NCI-H128 (cell line): ENCODE results near the gene SELENON.
A peak's percentile ranks its signal among the peaks of the same experiment; 100 is the strongest.

Source experiments
- DNase-seq: peaks from one replicate; lab custom pipeline; 2025; ENCODE audit not compliant: unreplicated experiment; lab: John Stamatoyannopoulos, UW

SELENON gene

DNA sequence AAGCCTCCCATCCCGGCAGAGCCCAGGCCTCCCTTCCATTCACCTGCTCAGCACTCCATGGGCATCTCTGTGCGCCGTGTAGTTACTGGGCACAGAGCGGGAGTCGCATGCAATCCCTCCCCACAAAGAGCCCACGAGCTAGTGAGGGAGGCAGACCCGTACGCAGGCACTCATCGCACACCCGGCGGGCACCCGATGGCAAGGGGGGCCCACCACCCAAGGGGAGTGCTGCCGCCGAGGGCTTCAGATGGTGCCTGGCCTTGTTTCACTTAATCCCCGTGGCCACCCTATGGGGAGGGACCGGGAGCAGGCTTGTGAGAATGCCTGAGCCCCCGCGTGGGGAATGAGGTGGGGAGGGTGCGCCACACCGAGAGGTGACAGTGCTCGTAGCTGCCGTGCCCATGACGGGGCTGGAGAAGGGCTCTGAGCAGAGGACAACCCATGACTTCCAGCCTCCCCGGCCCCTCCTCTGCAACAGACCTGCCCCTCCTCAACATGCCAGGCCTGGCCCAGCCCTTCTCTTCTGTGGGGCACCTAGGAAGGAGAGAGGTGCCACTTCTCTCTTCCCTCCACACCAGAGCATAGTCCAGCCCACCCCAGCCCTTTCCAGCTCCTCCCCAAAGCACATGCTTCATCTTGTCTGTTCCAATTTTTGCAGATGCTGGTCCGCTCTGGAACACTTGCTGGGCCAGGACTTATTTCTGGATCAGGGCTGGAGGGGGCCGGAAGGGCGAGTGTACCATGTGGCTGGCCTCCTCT is 30.2 kb upstream of the SELENON start:
- DNase-seq = no peak

DNA sequence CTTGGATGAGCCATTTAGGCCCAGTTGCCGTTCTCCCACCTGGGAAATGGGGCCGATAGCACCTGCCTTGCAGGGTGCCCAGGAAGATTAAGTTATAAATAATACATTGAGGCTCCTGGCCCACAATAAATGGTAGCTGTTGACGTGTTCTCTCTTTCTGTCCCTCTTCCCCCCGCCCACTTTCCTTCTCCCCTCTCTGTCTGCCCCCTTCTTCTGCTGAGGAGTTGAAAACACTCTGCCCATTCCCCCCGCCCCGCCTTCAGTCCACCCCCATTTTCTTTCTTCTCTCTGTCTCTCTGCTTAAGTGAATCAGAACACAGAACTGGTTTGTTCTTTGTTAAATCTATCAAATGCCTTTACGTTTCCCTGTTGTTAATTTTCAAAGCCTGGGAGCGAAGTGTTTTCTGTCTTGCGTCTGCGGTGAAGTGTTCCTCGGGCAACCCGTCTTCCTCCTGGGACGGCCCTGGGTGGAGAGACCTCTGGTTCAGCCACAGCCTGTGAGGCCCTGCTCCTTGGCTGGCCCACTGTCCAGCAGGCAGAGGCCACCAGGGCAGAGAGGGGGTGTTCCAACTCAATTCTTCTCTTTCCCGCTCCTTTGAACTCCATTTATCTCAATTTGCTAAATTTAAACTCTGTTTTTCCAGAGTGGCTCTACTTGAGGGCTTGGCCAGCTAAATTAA is 29.3 kb upstream of the SELENON start:
- no peak for DNase-seq

DNA sequence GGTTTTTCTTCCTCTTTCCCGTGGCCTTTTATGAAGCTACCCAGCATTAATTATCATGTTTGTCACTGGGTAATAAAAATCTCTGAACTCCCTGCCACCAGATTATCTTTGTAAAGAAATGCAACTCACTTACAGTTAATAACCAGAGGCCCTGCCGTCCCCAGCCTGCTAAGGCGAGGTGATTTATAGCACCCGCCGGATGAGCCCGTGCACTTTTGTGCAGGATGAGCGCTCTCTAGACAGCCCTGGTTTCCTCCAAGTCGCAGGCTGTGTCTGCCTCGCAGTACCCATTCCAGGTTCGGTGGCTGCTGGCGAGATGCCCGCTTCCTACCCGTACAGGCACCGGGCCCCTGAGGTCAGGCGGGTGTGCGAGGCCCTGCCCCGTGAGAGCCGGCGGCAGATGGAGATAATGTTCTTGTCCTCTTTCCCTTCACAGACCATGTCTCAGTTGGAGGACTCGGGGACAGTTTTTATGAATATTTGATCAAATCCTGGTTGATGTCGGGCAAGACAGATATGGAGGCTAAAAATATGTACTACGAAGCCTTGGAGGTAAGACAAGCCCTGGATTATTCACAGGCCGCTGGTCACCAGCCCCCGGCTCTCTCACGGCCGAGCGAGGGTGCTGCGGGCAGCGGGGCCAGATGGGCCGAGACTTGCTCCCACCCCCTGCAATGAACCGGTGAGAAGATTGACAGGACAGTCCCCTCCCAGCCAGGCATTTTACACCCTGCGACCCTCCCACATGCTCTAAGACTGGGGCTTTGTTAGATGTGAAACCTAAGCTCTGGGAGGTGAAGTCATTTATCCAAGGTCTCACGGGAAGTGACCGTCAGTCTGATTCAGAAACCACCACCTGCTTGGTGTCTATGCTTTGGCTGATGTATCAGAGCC is 28.5 kb upstream of the SELENON start:
- no peak for DNase-seq

GRCh38 chr1:25772164-25772563 is 27.8 kb upstream of the SELENON start:
- DNase-seq = no peak

GRCh38 chr1:25772692-25773245 is 27.2 kb upstream of the SELENON start:
- no peak for DNase-seq

DNA sequence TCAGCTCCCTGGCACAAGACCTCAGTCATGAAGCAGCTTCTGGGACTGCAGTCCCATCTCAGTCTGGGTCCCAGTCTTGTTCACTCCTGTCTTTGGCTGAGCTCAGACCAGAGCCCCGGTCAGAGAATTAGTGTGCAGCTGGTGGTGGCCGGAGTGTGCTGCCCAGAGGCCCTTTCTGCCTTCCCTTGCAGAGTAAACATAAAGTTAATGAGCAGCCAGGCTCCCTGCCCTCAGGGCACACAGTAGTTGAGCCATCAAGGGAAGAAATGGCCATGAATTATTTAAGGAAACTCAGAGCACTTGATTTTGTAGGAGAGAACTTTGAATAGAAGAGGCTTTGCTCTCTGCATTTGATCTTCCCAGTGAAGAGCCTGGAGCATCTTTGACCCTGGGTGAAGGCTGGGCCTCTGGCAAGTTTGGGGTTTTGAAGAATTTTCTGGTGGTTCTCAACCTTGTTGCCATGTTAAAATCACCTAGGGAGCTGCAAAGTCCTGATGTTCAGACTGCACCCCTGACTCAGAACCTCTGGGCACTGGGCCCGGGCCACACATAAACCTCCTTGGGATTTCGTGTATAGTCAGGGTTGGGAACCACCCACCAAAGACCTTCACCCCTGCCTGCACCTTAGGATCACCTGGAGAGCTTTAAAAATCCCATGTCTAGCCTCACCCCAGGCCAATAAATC is 26.4 kb upstream of the SELENON start:
- no peak for DNase-seq

- DNase-seq = no peak
These were observed 25.7 kb upstream of the SELENON start for GRCh38 chr1:25774206-25774803.

- peak; percentile 28 for DNase-seq
These were observed 24.8 kb upstream of the SELENON start for GRCh38 chr1:25774921-25775771.

- DNase-seq = no peak
These were observed 20.6 kb upstream of the SELENON start for GRCh38 chr1:25779388-25779787.

DNA sequence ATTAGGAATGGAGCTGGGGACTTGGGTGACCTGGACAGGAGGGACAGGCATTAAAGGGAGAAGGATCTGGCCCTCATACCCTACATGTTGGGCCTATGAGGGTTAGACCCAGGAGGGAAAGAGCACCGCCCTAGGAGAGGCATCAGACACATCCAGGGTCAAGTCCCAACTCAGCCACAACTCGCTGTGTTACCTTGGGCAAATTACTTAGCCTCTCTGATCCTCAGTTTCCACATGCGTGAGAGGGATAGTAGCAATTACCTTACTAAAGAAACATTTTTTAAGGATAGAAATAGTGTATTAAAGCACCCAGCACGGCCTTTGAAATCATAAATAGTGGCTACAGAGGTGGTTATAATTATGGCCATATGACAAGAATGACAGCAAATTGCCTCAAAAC is 20.1 kb upstream of the SELENON start:
- no peak for DNase-seq

DNA sequence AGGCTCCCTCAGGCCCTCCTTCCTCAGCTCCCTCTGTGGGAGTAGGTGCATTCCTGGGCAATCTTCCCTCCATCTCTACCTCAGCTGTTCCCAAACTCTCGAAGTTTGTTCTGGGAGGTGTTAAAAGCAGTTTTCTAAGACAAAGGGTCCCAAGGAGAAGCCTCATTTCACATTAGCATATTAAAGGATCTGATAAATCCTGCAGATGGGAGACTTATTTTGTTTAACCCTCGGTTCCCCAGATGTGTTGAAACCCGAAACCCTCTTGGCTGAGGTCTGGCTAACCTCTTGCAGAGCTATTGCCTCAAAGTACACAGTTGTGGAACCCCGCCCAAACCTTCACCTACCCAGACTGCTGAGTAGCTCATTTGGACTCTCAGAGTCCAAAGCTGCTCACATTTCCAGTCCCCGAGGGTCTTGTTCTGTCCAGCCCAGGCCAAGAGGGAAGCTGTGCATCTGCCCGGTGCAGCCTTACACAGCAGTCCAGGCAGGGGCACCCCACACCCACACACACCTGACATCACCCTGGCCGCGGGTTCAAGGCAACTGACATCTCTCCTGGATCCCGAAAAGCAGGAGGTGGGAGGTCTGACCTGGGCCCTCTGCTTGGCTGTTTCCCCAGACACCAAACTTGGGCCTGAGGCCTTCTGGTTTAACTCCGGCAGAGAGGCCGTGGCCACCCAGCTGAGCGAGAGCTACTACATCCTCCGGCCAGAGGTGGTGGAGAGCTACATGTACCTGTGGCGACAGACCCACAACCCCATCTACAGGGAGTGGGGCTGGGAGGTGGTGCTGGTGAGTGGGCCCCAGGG is 19.5 kb upstream of the SELENON start:
- no peak for DNase-seq

DNA sequence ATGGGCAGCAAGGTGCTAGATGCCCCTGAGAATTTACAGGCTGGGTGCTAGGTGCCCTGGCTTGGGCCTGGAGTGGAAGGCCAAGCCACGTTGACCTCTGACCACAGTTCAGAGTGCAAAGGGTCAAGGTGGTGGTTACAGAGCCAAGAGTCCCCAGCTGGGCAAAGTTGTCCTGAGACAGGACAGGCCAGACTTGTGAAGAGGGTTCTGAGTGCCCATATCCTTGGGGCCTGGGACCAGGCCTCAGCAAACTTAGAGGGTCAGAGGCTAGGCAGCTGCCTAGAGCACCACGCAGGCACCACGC is 18.9 kb upstream of the SELENON start:
- no peak for DNase-seq

- DNase-seq = no peak
These were observed 17.3 kb upstream of the SELENON start for GRCh38 chr1:25782608-25783201.

- no peak for DNase-seq
These were observed 15.4 kb upstream of the SELENON start for GRCh38 chr1:25784575-25785051.

DNA sequence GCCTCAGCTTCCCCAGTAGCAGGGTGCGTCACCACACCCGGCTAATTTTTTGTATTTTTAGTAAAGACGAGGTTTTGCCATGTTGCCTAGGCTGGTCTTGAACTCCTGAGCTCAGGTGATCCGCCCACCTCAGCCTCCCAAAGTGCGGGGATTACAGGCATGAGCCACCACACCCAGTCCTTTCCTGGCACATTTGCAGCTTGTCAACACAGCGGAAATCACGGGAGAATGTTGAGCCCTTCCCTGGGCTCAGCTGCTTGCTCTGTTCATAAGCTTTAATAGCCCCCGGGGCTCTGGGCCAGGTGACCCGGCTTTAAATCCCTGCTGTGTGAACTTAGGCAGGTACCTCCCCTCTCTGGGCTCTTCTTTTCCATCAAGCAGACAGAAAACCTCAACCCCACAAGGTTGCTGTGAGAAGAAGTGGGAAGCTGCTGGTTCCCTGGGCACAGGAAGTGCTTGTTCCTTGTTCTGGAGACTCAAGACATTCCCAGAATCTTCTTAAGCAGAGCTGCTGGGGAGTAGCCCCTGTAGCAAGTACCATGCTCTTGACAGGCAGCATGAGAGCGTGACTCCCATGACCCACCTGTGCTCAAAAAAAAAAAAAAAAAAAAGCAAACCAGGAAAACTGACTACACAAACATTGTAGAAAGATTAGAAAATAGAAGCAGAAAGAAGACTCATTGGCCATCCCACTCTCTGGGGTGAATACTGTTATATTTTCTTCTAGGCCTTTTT is 14.5 kb upstream of the SELENON start:
- DNase-seq = no peak

GRCh38 chr1:25786887-25787759 is 12.9 kb upstream of the SELENON start:
- DNase-seq = no peak

GRCh38 chr1:25787760-25788166 is 12.2 kb upstream of the SELENON start:
- no peak for DNase-seq
